ENCODE results near the gene NSUN3.
"Not testable (repeated sequence)": the region's sequence is repeated elsewhere in the genome, so short reads cannot be mapped to it uniquely, and the experiment has no call there.

The NSUN3 gene

DNA sequence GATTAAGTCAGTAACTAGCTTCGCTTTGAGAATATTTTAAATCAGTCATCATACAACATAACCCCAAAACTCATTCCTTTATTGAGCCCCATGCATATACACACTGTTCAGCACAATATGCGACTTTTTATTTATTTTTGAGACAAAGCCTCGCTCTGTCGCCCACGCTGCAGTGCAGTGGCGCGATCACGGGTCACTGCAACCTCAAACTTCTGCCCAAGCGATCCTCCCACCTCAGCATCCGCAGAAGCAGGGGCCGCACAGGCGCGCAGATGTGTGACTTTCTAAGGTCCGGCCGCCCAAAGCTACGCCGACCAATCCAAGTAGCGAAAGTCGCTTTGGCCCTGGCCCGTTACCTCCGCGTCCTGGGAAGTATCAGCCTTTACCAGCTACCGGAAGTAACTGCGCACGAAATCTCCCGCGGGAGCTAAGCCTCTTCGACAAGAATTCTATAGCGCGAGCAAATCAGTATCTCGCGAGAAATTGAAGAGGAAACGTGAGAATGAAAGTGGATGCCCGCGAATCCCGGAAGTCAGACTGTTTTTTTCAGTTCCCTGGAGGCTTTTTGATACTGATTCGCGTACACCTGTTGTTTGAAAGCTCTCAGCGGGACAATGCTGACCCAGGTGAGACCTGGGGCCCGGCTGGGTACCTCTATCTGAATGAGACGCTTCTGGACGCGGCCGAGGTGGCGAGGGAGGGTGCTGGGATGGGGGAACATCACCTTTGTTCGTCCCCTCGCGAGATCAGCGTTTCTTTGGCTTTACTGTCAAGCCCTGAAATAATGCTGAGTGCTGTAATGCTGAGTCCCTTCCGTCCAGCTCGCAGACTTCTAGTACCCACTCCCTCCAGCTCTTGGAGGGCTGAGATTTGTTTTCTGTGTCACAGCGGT lies at the start of gene NSUN3, which contains the start of gene DHFR2:
Gene NSUN3, plus strand, starts transcription at position 549 of the 892 bp plus-strand sequence. Its CDS starts 66 bp downstream, at position 615.
Gene DHFR2, minus strand, starts transcription at position 404 of the 892 bp plus-strand sequence. CDS start 1,405 bp downstream, outside the sequence.
- peak; percentile 50 to 77 (median 62) for DNase-seq

DNA sequence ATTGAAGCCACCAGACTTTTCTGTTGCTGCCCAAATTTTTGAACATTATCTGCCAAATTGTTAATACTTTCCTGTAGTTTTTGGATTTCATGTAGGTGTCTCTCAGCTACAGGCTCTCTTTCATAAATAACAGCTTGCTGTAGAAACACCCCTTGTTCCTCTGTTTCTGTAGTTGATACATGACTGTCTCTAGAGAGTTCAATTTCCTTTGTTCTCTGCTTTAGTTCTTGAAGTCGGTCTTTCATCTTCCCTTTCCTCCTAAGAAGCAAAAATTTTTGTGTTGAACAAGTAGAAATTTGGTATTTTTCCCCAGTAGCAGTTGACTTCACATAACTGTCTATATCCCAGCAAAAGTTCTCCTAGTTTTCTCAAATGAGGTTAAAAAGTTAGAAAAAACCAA lies 47.8 kb upstream of the NSUN3 start:
- no peak for DNase-seq

DNA sequence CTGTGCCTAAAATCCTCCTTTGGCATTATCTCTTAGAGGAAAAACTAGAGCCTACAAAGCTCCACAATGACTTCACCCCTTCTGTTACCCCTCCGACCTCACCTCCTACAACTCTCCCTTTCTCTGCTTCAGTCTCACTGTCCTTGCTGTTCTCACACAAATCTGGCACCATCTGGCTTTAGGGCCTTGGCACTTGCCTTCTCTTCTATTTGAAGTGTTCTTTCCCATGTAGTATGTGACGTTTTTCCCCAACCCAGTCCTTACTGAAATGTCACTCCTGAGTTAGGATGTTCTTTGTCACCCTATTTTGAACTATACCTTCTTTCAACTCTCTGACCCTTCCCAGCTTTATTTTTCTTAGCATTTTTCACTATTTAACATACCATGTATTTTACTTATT lies 43.2 kb upstream of the NSUN3 start:
- DNase-seq = no peak

DNA sequence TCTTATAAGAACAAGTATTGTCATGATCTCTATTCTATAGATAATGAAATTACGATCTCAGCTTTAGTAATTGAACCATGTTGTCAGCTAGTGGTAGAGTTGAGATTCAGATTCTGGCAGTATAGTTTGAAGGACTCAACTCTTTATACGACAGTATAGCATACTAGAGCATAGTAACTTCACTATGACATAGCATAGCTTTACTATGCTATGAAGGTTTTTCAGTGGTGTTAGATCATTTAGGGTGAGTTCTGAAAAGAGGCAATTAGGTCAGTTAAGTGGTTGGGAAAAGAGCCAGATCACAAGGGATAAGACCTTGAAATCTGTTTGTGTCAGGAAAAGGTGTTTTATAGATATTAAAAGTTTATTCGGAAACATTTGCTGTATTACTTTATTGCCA lies 42.6 kb upstream of the NSUN3 start:
- no peak for DNase-seq

DNA sequence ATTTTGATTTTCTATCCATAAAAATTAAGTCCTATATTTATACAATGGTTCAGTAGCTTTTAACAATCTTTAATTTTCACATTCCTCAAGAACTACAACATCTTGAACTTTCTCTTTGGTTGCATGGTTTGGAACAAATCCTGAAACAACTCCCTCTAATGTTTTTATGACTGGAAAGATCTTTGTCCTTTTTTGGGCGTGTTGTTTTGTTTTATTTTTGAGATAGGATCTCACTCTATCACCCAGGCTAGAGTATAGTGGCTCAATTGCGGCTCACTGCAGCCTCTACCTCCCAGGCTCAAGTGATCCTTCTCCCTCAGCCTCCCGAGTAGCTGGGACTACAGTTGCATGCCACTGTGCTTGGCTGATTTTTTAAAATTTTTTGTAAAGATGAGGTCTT lies 38.5 kb upstream of the NSUN3 start:
- DNase-seq = no peak

DNA sequence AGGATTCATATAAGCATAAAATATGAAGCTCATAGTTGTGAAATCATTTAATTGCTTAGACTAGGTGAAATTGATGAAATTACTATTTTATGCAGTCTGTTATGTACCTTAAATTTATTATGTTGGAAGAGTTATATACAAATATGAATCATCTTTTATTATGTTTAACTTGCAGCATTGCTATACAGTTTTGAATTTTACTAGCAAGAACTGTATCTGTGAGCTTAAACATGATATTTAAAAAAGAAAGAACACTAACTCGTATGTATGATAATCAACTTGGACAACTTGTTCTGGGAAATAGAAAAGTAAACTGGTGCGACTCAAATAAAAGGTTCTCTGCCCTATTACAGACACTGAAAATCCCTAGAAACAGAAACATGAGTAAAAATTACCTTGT lies 36.2 kb upstream of the NSUN3 start:
- no peak for DNase-seq

DNA sequence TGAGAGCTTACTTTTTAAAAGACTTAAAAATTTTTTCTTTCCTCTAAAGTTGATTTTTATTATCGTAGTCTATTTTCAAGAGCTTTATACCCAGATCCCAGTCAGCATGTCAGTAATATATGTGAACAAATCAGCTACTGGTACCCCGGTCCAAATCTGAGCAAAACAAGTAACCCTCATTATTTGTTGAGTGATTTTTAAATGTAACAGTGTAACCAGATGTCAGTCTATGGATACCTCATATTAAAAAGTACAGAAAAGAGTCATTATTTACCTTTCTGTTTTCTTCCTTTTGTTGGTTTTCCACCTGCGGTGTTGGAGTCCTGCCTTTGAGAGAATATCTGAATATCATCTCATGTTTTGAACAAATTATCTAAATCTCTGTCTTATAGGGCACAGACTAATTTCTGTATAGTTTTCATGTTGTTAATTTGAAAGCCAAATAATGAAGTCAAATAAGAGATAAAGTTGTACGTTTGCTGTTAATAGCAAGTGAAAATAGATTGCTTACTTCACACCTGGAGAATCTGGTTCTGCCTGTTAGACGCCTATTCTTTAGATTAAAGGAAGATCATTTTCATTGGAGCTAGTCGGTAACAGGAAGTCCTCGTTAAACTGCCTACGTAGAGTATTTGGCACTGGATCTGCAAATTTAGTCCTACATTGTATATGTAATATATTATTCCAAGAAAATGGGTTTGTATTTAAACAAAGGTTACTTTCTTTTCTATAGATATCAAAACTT lies 34.6 kb upstream of the NSUN3 start, which contains the start of gene STX19:
Gene STX19, minus strand, starts transcription at position 505 of the 745 bp plus-strand sequence. CDS start 13,328 bp downstream, outside the sequence.
- DNase-seq = no peak

DNA sequence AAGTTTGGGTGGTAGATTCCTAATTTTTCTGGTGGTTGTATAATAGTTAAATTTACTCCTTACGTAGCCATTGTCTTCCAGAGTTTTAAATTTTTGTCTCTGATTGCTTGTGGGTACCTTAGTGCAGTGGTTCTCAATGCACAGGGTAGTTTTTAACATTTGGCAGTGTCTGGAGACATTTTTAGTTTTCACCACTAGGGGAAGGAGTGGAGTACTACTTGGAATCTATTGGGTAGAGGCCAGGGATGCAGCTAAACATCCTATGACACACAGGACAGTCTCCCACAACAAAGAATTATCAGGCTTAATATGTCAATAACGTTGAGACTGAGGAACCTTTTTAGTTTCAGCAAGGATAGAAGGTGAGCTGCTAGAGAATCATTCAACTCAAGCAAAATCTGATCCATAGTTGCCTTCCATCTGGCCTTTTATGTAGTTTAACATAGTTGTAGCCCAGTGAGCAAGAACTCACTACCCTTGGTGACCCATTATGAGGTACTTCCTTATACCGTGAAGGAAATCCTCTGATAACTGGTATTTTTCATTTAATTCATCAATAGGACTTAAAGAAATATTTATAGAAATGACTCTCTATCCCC lies 25.9 kb upstream of the NSUN3 start:
- no peak for DNase-seq

DNA sequence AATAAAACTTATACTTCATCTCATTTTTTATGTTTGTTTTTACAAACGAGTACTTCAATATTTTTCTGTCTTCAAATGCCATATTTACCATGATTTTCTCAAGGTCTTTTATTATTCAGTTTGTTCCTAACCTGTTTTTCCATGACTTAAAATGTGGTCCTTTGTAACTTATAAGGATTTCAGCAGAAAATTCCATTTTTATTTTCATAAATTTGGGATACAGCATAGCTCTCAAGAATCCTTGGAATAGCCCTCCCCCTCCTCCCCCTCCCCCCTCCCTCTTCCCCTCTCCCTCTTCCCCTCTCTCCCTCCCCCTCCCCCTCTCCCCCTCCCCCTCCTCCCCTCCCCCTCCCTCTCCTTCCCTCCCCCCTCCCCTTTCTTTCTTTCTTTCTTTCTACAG lies 19.6 kb upstream of the NSUN3 start:
- no peak for DNase-seq

DNA sequence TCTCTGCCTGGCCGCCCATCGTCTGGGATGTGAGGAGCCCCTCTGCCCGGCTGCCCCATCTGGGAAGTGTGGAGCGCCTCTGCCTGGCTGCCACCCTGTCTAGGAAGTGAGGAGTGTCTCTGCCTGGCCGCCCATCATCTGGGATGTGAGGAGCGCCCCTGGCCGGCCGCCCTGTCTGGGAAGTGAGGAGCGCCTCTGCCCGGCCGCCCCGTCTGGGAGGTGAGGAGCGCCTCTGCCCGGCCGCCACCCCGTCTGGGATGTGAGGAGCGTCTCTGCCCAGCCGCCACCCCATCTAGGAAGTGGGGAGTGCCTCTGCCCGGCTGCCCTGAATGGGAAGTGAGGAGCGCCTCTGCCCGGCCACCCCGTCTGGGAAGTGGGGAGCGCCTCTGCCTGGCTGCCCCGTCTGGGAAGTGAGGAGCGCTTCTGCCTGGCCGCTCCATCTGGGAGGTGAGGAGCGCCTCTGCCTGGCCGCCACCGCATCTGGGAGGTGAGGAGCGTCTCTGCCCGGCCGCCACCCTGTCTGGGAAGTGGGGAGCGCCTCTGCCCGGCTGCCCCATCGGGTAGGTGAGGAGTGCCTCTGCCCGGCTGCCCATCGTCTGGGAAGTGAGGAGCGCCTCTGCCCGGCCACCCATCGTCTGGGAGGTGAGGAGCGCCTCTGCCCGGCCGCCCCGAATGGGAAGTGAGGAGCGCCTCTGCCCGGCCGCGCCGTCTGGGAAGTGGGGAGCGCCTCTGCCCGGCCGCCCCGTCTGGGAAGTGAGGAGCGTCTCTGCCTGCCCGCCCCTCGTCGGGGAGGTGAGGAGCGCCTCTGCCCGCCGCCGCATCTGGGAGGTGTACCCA lies 18.5 kb upstream of the NSUN3 start:
- not testable (repeated sequence) for DNase-seq

DNA sequence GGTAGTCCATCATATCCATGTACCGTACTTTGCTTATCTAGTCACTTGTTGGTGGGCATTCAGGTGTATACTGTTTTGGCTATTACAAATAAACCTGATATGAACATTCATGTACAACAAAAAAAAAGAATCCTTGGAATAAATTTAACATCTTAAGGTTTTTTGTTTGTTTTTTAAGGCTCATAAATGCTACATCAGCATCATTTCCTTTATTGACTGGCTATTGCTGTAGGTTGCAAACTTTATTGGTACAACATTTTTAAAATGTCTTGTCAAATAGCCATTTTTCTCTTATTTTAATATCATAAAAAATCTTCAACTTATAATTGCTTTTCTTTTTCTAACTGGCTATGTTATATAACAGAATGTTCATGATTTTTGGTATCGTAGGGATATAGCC lies 16.3 kb upstream of the NSUN3 start:
- DNase-seq = no peak

DNA sequence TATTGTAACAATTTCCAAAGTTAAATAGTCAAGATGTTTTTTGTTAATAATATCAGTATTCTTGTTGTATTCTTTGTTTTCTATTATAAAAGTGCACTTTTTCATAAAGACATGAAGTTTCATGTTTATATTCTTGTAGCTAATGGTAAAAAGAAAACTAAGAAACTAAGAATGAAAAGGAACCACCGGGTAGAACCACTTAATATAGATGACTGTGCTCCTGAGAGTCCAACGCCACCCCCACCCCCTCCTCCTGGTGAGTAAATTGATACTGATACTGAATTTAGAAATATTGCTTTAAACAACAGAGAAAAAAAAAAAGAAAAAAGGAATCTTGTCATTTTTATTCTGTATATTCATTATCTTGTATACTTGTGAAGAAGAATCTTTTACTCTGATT lies 13.6 kb upstream of the NSUN3 start:
- DNase-seq = no peak

DNA sequence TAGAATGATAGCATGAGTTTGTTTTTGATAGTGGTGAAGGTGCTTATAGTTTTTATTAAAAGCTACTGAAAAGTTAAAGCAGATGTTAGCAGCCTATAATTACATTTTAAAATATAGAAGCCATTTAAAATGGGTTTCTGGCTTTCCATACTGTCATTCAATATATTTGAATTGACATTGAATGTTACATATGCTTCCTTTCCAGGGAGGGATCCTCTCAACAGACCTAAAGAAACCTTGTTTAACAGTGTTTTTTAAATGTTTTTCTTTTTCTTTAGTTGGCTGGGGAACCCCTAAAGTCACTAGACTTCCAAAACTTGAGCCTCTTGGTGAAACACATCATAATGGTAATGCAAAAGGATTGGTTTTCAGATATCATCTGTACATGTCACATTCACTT lies 12.3 kb upstream of the NSUN3 start:
- DNase-seq = no peak

DNA sequence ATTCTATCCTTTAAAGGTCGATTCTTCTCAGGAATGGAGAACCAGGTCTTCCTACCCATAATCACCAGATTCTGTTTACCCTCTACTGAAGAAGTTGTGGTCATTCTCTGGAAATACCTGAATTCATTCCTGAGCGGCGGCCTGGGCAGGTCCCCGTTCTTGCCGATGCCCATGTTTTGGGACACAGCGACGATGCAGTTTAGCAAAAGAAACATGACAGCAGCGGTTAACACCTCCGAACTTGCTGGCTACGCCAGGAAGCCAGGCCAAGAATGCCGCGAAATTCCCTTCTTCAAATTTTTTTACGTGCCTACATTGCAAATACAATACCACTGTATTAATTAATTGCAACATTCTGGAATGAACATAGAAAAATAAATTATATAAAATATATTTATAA lies 1.6 kb upstream of the NSUN3 start:
- no peak for DNase-seq

DNA sequence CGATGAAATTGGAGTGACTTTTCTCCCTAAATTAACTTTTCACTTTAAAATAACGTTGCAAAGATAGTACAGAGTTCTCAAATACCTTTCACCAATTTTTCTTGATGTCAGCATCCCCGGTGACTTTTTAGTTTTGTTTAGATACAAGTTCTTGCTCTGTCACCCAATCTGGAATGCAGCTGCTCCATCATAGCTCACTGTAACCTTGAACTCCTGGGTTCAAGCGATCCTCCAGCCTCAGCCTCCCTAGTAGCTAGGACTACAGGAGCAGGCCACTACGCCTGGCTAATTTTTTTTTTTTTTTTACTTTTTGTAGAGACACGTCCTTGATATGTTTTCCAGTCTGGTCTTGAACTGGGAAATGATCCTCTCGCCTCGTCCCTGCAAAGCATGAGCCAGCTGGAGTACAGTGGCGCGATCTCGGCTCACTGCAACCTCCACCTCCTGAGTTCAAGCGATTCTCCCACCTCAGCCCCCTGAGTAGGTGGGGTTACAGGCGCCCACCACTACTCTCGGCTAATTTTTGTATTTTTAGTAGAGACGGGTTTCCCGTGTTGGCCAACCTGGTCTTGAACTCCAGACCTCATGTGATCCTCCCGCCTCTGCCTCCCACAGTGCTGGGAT lies 747 bp downstream of the NSUN3 start:
- DNase-seq = no peak

DNA sequence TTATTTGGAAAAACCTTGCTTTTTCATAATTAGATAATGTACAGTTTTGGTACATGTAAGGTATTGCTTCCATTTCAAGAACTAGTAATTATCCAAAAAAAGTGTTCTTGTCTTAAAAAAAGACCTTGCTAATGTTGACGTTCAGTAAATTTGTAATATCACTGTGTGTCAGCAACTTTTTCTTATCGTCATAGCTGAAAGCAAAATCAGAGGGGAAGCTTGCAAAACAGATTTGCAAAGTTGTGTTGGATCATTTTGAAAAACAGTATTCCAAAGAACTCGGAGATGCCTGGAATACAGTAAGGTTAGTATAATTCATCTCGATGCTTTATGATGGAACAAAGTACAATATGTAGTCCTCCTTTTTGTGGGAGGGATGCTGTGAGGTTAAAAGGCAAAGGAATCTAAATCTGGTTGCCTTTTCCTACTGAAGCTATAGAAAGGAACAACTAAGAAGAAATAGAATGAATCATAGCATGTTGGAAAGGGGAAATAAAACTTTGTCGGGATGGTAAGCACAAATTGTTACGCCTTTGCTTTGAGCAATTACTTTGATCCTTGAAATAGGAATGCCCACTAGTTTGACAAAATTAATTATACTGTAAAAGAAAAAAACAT lies 1.5 kb downstream of the NSUN3 start:
- no peak for DNase-seq

DNA sequence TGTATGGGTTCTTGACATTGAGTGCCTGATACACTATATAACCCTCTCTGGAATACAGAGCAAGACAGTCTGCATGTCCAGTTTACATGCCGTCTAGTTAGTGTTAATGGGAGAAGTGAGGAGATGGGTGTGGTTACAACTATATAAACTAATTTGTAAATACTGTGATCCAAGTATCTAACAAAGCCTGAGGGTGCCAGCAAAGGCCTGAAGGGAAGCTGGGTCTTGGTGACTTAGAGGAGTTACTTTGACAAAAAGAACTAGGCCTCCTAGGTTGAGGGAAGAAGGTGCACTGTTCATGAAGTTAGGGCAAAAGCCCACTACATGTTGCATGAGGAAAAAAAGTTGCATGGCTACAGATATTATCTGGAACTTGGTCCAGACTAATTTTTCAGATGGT lies 2.3 kb downstream of the NSUN3 start:
- DNase-seq = no peak

DNA sequence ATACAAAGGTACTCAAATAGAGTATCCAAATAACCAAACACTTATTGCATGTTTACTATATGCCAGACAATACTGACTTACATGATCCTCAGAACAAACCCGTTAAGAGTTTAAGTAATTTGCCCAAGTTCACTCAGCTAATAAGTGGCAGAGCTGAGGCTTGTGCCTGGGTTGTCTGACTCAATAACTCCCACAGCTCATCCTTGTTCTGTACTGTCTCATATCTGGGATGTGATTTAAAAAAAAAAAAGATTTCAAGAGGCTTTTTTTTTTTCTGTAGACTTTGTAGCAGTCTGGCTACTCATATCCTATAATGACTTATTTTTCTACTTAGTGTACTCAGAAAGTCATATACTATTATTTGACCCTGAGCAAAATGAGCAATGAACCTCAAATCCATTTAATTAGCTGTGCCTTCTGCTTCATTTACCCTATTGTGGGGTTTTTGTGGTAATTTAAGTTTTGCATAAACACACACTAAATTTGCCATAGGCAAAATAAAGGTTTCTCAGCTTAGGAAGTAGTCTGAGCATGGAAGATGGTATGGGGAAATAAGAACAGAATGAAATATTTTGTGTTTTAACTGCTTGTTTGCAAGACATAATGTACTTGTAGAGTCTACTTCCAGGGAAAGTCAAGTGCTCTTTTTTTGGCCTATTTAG lies 3.1 kb downstream of the NSUN3 start:
- DNase-seq = no peak

DNA sequence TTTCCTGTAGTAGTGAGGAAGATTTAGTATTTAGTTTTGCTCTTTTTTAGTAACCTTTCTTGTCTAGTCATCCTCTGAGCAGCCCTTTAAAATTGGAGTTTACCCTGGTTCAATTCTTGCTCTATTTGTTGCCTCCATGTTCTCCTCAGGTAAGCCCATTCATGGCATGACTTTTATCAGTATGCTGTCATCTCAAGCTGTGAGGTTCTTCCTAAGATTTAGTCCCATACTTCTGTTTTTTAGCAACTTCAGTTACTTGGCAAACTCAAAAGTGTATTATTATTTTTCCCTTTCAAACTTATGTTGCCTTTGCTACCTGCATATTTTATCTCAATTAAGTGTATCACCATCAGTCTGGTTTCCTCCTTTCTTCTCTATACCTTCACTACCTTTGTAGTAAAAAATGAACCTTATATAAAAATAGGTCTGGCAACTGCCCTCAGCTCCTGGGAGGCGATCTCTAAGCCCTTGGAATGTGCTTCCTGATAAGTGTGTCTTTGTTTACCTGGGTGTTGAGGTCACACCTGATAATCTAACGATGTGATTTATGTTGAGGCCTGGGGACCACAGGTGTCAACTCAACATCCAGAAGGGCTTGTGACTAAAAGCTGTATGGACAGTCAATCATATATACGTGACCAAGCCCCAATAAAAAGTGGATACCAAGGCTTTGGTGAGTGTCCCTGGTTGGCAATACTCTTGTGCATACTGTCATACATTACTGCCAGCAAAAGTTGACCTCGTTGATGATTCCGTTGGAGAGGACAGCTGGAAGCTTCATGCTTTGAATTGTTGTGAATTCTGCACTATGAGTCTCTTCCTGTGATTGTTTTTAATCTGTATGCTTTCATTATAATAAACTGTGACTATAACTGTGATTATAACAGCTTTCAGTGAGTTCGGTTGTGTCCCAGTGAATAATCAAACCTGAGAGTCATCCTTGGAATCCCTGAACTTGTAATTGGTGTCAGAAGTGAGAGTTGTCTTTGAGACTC lies 3.9 kb downstream of the NSUN3 start:
- no peak for DNase-seq
